ENCODE results near the gene FKBP5. TPM values are rescaled to one million over a fixed set of nuclear protein-coding genes. Genes with fewer than 3 reads are reported as not detected.

FKBP5 gene
- total RNA-seq, 2 experiments from 2014 or later, result 42.5 to 79.1 TPM

DNA sequence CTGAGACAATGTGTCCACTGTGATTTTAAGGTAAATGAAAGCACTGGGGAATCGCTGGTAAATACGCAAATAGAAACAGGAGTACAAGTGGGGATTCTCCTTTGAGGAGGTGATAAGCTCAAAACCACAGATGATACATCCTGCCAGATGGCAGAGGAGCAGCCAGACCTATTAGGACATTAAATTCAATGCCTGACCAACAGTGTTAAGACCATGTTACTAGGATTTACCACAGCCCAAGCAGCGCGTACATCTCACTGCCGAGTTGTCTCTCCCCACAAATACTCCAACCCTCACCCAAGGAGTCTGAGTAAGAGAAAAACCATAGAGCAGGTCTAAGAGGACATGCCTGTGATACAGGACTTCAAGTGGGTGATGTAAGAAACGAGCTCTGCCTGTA, 107.1 kb downstream of the FKBP5 start:
- CTCF ChIA-PET (ENCODE audit: unreplicated experiment), result interaction anchor here (1.1 kb wide), 2 partner anchors 138 to 156 kb away, joined by 3 read pairs; no protein-coding TSS in a partner anchor
- intact Hi-C loops (cut with micrococcal nuclease; ENCODE audit: unreplicated experiment), result loop anchor here (5.0 kb wide), 1 partner anchor 106 kb away; the partner anchor contains the start of gene FKBP5

DNA sequence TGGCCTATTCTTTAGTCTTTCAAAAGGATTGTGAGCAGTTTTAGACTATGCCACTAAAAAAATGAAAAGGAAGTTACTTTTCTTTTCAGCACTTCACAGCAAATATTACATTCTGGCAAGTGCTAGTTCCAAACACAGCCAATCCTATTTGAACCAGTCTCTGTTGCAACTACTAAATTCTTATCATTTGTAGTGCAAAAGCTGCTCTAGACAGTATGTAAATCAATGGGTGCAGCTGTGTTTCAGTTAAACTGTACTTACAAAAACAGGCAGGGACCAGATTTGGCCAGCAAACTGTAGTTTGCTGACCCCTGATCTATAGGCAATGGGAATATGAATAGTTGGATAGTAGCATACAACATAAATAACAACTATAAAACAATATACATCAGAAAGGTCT, 107.9 kb downstream of the FKBP5 start:
- Histone ChIP-seq H3K9me3 (ENCODE audit: low read length) (no peaks in the 10 kb centered on the region), H3K36me3 (ENCODE audit: insufficient read depth, low read length) (peaks cover 89% of the 10 kb centered on the region)
- intact Hi-C loops (cut with micrococcal nuclease; ENCODE audit: unreplicated experiment), result loop anchor here (5.0 kb wide), 1 partner anchor 106 kb away; the partner anchor contains the start of gene FKBP5

More for the DNA sequence above, 107.1 kb downstream of the FKBP5 start:
- TF ChIP-seq, protein P1, sequence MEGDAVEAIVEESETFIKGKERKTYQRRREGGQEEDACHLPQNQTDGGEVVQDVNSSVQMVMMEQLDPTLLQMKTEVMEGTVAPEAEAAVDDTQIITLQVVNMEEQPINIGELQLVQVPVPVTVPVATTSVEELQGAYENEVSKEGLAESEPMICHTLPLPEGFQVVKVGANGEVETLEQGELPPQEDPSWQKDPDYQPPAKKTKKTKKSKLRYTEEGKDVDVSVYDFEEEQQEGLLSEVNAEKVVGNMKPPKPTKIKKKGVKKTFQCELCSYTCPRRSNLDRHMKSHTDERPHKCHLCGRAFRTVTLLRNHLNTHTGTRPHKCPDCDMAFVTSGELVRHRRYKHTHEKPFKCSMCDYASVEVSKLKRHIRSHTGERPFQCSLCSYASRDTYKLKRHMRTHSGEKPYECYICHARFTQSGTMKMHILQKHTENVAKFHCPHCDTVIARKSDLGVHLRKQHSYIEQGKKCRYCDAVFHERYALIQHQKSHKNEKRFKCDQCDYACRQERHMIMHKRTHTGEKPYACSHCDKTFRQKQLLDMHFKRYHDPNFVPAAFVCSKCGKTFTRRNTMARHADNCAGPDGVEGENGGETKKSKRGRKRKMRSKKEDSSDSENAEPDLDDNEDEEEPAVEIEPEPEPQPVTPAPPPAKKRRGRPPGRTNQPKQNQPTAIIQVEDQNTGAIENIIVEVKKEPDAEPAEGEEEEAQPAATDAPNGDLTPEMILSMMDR (conservative IDR thresholded peaks at IDR 0.05; ENCODE audit: low read length), result no peak
- TF ChIP-seq EZH2phosphoT487 (IDR thresholded peaks at IDR 0.05; ENCODE audit: borderline replicate concordance, low read depth, low read length), result no peak
- Histone ChIP-seq H3K79me2 (ENCODE audit: insufficient read depth, low read depth, low read length) (no peaks in the 10 kb centered on the region), H2AFZ (ENCODE audit: low read length) (no peak overlapping the region), H3K4me2 (ENCODE audit: low read length) (no peak overlapping the region), H3K9me2 (ENCODE audit: insufficient read depth, low read length) (no peaks in the 10 kb centered on the region), H4K20me1 (ENCODE audit: insufficient read depth, low read length) (peaks cover 4% of the 10 kb centered on the region; the same call in 1 of the 2 replicates), H3K4me1 (ENCODE audit: insufficient read depth, low read length, poor library complexity, severe bottlenecking) (peaks cover 4% of the 10 kb centered on the region), H3K36me3 (ENCODE audit: insufficient read depth, low read length) (peaks cover 89% of the 10 kb centered on the region), H3K9me3 (ENCODE audit: low read length) (no peaks in the 10 kb centered on the region), H3K27ac (ENCODE audit: low read depth, low read length, poor library complexity, severe bottlenecking) (no peak overlapping the region), H3K4me3 (ENCODE audit: low read depth, low read length, poor library complexity, severe bottlenecking) (no peak overlapping the region)
- BruUV-seq (replicated peaks), result no TSS peak
- peak; percentile 11 for DNase-seq (ENCODE audit: low spot score)
- POLR2A ChIA-PET, result no interaction called here

DNA sequence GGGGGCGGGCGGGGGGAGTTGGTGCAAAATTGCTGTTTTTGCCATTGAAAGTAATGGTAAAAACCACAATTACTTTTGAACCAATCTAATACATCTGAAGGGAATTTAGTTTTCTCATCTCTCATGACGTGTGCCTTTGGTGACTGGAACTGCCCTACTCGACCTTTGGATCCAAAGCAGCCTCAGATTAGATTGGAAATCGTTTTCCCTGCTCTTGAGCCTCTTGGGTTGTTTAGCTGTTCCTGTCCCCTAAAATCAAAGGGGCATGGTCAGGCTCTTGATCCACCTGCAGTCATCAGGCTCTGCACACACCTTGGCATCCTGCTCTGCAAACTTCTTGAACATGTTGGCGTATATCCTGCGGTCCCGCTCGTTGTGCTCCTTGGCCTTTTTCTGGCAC, 112.0 kb downstream of the FKBP5 start:
- Histone ChIP-seq H4K20me1 (ENCODE audit: insufficient read depth, low read length) (no peaks in the 10 kb centered on the region), H3K4me1 (ENCODE audit: insufficient read depth, low read length, poor library complexity, severe bottlenecking) (no peaks in the 10 kb centered on the region), H3K4me2 (ENCODE audit: low read length) (no peak overlapping the region), H3K79me2 (ENCODE audit: insufficient read depth, low read depth, low read length) (no peaks in the 10 kb centered on the region), H2AFZ (ENCODE audit: low read length) (no peak overlapping the region), H3K9me2 (ENCODE audit: insufficient read depth, low read length) (no peaks in the 10 kb centered on the region), H3K4me3 (ENCODE audit: low read depth, low read length, poor library complexity, severe bottlenecking) (no peak overlapping the region), H3K36me3 (ENCODE audit: insufficient read depth, low read length) (peaks cover 90% of the 10 kb centered on the region), H3K27ac (ENCODE audit: low read depth, low read length, poor library complexity, severe bottlenecking) (no peak overlapping the region), H3K9me3 (ENCODE audit: low read length) (no peaks in the 10 kb centered on the region)
- BruUV-seq (replicated peaks), result no TSS peak
- no peak for DNase-seq (ENCODE audit: low spot score)
- CTCF ChIA-PET (ENCODE audit: unreplicated experiment), result no interaction called here
- TF ChIP-seq EZH2phosphoT487 (IDR thresholded peaks at IDR 0.05; ENCODE audit: borderline replicate concordance, low read depth, low read length), result no peak
- TF ChIP-seq, protein P1 (conservative IDR thresholded peaks at IDR 0.05; ENCODE audit: low read length), result no peak
- POLR2A ChIA-PET, result interaction anchor here (0.7 kb wide), 1 partner anchor 91 kb away, joined by 5 read pairs; no protein-coding TSS in a partner anchor
- intact Hi-C loops (cut with micrococcal nuclease; ENCODE audit: unreplicated experiment), result no loop called here

More for the DNA sequence above, 107.9 kb downstream of the FKBP5 start:
- peaks cover 4% of the 10 kb centered on the region for H3K4me1 ChIP-seq (ENCODE audit: insufficient read depth, low read length, poor library complexity, severe bottlenecking)
- peaks cover 4% of the 10 kb centered on the region; the same call in 1 of the 2 replicates for H4K20me1 ChIP-seq (ENCODE audit: insufficient read depth, low read length)
- no TSS peak for BruUV-seq (replicated peaks)
- H3K79me2 ChIP-seq (ENCODE audit: insufficient read depth, low read depth, low read length), result no peaks in the 10 kb centered on the region
- no peak for DNase-seq (ENCODE audit: low spot score)
- H2AFZ ChIP-seq (ENCODE audit: low read length), result no peak overlapping the region
- TF ChIP-seq EZH2phosphoT487 (IDR thresholded peaks at IDR 0.05; ENCODE audit: borderline replicate concordance, low read depth, low read length), result no peak
- TF ChIP-seq, protein P1 (conservative IDR thresholded peaks at IDR 0.05; ENCODE audit: low read length), result no peak
- ChIA-PET POLR2A (no interaction called here), CTCF (ENCODE audit: unreplicated experiment) (no interaction called here)
- H3K4me3 ChIP-seq (ENCODE audit: low read depth, low read length, poor library complexity, severe bottlenecking), result no peak overlapping the region
- H3K27ac ChIP-seq (ENCODE audit: low read depth, low read length, poor library complexity, severe bottlenecking), result no peak overlapping the region
- no peaks in the 10 kb centered on the region for H3K9me2 ChIP-seq (ENCODE audit: insufficient read depth, low read length)
- no peak overlapping the region for H3K4me2 ChIP-seq (ENCODE audit: low read length)
